ENCODE data around the gene AKAP6.
"Not testable (repeated sequence)": the region's sequence is repeated elsewhere in the genome, so short reads cannot be mapped to it uniquely, and the experiment has no call there.

The AKAP6 gene

DNA sequence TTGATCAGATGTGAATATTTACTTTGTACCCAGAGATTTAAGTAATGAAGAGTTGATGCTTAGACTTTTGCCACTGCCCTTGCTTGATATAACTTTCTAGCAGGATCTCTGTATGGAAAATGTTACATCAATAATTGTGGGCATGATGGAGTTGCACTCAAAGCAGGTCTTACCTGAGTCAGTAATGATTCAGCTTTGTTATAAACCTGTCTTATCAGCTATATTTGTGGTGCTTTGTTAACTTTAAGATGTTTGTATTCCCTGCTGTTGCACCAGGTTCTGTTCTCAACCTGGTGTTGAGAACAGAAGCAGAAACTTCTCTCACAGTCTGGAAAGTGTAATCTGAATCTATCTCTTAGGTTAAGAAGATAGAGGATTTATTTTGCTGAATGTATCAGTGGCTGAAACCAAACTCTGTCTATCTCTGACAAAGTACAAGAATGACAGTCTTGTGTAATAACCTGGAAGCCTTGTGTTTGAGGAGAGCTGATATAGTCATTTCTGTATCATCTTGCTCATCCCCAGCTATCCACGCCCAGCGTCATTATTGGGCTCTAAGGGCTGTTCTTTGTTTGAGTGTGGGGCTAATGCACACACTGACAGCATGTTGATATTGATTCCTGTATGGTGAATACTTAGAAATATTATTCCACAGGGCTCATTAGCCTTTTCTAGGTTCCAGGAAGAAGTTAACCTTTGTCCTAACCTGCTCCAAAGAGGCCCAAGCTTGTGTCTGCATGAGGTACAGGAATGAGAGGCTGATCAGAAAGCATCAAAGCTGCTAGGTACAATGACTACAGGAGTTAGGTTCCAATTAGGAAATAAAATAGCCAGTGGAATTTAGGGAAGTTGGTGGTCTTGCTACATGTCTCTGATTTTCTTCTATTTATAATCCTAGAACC is 3.6 kb downstream of the AKAP6 start:
- no peak for DNase-seq

DNA sequence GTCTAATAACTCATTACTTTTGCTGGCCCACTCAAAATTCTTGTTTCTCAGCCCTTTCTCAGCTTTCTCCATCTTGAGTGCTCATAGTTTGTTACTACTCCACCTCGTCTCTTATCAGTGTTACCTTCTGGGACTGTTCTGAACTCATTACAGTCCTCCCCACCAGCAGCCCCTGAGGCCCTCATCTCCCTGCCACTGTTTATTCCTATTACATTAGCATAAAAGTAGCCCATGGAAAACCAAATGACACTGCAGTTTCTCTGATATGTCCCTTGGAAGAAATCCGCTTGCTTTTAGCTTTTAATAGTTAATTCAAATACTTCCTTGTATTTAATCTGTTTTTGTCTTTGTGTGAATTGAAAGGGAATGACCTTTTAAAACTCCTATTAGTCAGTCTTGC is 7.6 kb downstream of the AKAP6 start:
- DNase-seq, result no peak

DNA sequence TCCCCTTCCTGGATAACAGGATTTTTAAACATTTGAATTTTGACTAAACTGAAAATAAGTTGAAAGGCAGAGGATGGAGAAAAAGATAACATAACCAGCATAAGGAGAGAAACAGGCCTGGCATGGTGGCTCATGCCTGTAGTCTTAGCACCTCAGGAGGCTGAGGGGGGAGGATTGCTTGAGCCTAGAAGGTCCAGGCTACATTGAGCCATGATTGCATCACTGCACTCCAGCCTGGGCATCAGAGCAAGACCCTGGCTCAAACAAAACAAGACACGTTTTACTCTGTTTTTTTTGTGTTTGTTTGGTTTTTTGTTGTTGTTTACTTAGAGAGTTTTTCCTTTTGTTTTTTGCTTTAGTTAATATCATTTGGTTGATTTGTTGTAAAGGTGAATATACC is 8.7 kb downstream of the AKAP6 start:
- no peak for DNase-seq

DNA sequence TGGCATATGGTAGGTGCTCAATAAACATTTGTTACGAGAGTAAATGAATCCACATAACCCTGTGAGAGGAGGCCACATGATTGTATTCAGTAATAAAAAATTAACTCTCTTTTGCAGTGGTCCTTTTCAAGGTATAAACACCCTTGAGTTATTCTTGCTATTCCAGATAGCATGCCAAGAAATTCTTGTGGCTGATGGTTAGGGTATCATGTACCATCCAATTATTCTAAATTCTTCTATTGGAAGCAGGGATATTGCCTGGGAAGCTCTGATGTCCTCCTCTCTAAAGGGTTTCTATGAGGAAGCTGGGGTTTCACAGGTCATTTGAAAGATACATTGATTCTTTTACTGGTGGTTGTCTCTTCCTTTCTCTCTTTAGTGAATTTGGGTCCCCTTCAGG is 10.1 kb downstream of the AKAP6 start:
- no peak for DNase-seq

- DNase-seq, result no peak
Measured at GRCh38 chr14:32341947-32342846, 13.1 kb downstream of the AKAP6 start.

DNA sequence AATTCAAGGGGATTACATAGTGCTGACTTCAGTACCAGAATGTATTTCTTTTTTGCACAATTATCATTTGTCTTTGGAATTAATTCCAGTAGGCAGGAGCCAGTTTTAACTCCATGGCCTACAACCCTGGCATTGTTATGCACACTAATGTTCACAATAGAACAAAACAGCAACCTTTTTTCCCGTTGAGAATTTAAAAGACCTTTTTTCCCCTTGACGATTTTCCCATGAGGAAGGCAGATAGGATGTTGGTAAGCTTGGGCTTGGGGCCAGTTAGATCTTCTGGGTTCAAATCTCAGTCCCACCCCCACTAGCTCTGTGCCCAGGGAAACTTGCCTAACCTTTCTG is 13.7 kb downstream of the AKAP6 start:
- no peak for DNase-seq

DNA sequence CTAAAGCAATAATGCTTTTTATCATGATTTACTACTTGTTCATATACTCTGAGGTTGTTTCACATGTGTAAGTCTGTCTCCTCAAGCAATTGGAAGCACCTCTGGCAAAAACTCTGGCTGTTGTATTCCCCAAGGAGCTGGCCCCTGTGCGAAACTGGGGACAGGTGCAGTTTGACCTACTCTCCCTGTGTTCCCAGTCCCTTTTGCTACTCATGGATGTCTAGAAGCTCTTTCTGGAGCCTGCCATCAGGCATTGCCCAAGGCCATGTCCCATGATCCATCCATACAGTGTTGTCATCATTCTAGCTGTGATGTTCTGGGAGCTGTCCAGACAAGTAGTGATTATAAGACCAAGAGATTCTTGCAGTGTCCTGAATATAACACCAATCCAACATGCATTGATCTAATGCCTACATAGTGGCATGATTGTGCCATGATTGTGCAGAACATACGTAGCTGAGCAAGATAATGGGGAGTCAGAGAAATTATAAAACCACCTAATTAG is 14.9 kb downstream of the AKAP6 start:
- no peak for DNase-seq

GRCh38 chr14:32345311-32345791 is 16.3 kb downstream of the AKAP6 start:
- no peak for DNase-seq

DNA sequence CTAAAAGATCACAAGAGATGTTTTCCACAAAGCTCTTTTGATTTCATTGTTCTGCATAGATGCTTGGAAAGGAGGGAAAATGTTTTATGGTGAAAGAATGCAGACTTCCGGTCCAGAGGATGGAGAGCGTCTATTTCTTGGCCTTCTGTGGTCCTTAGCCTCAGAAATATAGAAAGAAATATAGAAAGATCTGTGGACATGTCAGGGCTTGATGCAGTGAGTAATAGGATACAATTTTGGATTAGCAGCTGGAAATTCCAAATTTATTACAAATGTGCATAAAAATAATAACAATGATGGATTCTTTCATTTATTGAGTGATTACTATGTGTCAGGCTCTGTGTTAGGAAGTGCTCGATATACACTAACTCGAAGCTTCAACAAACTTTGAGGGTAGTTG is 20.2 kb downstream of the AKAP6 start:
- no peak for DNase-seq

DNA sequence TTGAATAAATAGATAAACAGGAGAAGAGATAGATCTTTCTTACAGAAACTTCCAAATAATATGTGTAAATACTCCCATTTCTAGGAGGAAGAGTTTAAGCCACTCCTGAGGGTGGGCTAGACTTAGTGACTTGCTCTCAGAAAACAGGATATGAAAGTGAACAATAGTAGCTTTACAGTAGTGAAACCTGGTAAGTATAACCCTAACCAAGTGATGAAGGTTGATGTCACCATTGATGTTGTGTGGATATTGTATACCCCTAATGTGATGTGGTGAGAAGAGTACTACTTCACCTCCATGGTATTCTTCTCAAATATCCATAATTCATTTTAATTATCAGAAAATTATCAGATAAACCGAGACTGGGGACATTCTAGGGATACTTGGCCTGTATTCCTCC is 20.9 kb downstream of the AKAP6 start:
- no peak for DNase-seq

- no peak for DNase-seq
Measured at GRCh38 chr14:32352631-32353030, 23.5 kb downstream of the AKAP6 start.

DNA sequence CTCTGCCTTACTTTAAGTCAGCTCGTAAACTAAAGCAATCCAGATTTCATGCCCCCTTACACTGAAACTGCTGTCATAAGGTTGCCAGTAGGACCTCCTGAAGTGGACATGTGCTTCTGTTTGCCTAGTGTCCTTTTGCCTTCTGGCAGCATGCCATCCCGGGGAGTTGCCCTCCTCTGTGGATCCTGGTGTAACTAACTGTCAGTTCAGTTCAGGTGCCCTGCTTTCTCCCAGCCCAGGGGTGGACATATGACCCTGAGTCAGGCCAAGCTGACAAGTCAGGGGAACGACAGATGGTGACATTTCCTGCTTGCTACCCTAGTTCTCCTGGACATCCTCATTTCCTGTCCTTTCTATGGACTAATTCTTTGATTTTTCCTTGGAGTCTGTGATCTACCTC is 25.6 kb downstream of the AKAP6 start:
- DNase-seq, result no peak

GRCh38 chr14:32358781-32359180 is 29.7 kb downstream of the AKAP6 start:
- DNase-seq, result no peak

DNA sequence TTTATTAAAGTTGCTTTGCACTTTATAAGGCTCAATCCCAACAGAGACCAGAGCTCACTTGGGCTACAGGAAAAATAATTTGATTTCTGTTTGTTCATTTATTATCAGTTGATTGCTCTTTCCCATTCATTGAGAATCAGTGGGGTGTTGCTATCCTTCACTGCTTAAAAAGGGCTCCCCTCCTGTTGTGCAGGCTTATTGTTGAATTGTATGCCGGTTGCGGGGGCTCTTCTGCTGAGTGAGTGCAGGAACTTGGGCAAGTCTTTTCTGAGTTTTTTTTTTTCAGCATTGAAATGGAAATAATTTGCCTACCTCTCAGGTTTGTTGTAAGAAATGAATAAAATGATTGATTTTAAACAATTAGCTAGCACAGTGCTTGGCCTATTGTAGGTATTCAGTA is 32.6 kb downstream of the AKAP6 start:
- DNase-seq, result no peak

DNA sequence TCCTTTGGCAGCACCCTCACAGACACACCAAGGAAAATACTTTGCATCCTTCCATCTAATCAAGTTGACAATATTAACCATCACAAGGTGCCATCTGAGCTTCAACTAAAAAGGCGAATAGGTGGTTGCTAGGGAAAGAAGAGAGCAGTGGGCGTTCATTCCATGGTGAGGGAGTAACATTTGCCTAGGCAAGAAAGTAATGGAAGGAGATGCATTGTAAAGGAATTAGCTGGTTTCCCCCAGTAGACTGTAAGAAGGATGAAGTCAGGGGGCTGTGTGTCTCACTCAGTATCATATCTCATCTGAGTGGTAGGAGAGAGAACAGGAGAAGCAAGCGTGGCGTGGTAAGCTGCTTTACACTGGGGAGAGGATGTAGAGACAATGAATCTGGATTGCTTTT is 34.7 kb downstream of the AKAP6 start:
- DNase-seq, result no peak

DNA sequence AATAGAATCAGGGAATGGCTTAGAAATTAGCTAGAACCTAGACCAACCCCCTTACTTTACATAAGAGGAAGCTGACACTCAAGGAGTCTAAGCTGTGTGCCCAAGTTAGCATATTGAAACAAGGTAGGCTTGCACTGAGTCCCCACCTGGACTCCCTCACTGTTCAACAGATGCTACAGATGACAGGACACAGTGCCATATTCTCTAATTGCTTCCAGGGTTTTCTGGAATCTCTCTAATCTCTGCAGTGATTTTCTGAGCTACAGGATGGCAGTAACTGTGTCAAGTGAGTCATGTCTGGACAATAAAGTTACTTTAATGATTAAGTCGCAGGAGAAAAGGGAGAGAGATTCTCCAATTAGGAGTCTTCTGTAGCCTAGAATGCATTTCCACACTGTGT is 35.8 kb downstream of the AKAP6 start:
- DNase-seq, result no peak

DNA sequence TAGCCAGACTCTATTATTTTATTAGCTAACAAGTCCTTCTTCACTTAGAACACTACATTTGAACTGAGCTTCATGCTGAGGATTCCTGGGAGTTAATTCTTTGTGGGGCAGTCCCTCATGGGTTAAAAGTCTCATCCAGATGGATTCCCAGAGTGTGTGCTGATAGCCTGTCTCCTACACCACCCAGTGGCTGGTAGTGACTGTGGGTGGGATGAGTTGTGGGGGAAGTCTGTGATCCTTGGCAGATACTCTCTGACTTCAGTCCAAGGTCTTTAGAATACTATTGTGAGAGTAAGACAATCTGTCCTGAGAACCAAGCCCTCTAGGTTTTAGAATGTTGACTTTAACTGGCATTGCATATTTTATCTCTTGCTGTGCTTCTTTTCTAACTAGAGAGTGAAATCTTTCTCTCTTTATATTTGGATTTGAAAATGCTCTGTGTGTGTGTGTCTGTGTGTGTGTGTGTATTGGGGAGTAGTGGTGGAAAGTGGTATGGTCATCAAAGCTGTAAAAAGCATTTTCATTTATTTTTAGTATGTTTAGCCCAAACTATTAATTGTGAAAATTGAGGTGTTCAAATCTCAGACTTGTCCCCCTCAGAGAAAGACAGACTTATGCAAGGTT is 37.3 kb downstream of the AKAP6 start:
- no peak for DNase-seq

DNA sequence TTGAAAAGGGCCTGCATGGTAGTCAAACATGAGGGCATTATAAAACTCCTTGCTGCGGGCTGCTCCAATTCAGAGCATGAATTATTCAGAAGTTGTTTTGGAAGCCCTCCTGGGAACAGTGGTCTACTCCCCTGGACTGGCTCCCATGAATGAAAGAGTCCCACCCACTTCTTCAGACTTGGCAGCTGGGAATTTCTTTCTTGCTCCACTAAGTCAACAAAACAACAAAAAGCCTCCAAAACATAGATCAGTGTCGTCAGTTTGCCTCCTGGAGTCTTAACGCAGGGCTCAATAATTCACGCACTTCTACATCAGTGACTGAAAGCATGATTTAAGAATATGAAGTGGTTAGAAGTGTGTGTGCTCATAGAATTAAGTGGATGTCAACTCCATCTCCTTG is 37.9 kb downstream of the AKAP6 start:
- no peak for DNase-seq

- no peak for DNase-seq
Measured at GRCh38 chr14:32367516-32367915, 38.4 kb downstream of the AKAP6 start.

GRCh38 chr14:32368107-32368506 is 39.0 kb downstream of the AKAP6 start:
- DNase-seq, result no peak

DNA sequence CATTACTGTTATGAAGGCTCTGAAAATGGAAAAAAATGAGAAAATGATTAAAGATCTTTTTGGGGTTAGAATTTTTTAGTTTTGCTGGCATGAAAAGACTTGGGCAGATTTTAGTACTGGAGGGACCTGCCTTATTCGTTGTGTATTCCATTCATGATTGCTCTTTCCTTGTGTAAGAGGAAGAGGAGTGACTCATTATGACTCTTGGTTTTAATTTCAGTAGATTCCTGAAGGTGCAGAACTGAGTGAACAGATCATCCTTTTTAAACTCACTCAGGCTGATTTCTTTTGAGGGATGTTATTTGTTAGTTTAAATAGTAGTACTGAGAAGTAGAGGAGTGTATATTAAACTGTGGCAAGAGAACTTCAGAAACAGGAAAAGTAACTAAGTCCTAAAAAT is 41.6 kb downstream of the AKAP6 start:
- no peak for DNase-seq

DNA sequence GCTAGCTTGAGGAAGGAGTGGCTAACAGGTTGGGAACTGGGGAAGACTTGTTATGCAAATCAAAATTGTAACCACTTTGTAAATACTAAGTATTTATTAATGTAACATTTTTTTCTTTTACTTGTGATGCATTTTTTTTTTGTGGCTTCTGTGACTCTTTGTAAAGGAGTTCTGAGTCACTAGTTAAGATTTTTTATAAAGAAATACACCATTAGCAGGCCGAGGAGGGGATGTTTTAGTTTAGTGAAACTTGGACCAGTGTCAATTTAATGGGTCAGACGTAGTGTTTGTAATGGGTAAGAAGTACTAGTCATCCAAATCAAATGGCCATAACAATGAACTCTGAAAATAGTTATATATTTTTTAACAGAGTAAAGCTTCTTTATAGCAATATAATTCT is 43.1 kb downstream of the AKAP6 start:
- DNase-seq, result no peak

DNA sequence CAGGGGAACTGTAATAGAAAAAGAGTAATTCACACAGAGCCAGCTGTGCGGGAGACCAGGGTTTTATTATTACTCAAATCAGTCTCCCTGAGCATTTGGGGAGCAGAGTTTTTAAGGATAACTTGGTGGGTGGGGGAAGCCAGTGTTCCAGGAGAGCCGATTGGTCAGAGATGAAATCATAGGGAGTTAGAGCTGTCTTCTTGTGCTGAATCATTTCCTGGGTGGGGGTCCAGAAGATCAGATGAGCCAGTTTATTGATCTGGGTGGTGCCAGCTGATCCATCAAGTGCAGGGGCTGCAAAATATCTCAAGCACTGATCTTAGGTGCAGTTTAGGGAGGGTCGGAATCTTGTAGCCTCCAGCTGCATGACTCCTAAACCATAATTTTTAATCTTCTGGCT is 44.1 kb downstream of the AKAP6 start:
- not testable (repeated sequence) for DNase-seq
